GM21381 (cell line): ENCODE results near the gene NAA50.

Experiments
- ATAC-seq: cut with Tn5 transposase; IDR thresholded peaks from one replicate; pipeline ENCODE4 v1.9.1; 2021; ENCODE audit warnings: mild to moderate bottlenecking, moderate library complexity; ENCODE audit not compliant: unreplicated experiment

The NAA50 gene

GRCh38 chr3:113743006-113743630, 2.9 kb downstream of the NAA50 start:
- no peak for ATAC-seq

DNA sequence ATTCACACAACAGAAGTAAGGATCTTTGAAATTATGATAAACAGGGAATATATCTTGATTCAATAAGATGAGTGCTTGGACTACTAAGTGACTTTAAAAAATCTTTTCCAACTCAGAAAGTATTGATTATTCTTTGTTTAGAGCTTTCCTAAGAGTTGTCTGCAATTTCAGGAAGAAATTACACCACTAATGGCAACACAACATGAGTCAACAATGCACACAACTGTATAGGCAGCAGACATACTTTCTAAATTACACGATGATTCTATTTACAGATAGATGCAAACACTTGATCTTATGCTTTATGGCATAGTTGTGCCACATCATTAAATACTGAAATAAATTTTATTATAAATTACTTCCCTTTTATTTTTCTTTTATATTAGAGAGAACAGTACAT, 4.4 kb downstream of the NAA50 start:
- ATAC-seq = no peak

- ATAC-seq = no peak
Observed at GRCh38 chr3:113741086-113741485, 5.0 kb downstream of the NAA50 start.

- ATAC-seq = no peak
Observed at GRCh38 chr3:113736548-113737089, 9.4 kb downstream of the NAA50 start.

DNA sequence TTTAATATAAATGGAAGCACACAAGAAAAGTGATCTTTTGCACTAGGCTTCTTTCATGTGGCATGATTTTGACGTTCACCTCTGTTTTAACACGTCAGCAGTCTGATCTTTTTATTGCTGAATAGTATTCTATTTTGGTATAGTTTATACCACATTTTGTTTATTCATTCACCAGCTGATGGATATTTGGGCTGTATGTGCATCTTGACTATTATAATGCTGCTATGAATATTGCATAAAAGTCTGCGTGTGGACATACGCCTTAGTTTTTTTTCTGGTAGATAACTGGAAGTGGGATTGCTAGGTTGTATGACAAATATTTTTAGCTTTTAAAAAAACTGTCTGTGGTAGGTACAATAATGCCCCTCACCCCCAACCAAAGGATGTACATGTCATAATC, 14.4 kb downstream of the NAA50 start:
- no peak for ATAC-seq

GRCh38 chr3:113730550-113730949, 15.5 kb downstream of the NAA50 start:
- ATAC-seq = no peak

GRCh38 chr3:113728661-113729060, 17.4 kb downstream of the NAA50 start:
- no peak for ATAC-seq

DNA sequence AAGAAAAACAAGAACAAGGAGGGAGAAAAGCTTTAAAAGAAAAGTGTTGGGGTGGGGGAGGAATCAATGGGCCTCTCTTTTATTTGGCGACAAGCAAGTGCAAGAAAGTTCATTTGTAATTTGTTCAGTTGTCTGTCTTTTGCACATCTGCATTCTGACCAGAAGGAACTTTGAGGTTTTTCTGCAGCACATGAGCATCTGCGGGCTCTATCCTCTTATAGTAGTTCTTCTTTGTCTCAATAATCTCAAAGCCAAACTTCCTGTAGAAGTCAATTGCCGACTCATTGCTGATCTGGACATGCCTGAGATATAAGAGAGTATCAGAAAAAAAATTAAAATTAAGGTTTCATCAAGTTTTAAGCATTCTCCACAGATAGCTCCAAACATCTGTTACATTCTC, 24.4 kb downstream of the NAA50 start:
- no peak for ATAC-seq

DNA sequence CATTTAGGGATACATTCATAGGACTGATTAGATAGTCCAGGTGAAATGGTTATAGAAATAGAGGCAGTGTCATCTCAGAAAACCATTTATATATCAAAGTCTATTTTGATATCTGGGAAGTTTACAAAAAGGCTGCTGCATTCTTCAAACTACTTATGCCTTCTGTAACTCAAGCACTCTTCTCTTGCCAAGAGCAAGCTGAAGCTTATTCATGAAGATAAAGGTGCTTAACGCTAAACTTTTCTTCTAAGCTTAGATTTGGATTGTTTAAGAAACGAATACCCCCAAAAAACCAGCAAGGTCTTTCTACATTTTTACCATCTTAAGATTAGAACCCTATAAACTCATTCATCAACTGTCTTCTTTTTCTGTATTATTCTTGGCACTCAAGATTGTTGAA, 26.3 kb downstream of the NAA50 start:
- no peak for ATAC-seq

DNA sequence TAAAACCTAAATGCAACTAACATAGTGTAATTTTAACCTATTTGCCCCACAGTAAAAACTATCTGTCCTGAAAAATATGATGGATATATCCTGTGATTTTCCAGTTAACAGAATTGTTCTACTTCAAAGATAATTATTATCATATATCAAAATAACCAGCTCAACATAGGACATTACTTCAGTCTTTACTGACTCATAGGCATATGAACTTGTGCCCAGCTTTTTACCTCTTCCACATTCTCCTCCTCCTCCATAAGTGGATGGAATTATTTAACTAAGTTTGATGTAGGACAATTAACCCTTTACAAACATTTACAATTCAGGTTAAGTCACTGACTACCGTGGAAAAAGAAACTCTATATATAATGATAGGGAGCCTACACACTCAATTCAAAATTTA, 26.8 kb downstream of the NAA50 start:
- no peak for ATAC-seq

DNA sequence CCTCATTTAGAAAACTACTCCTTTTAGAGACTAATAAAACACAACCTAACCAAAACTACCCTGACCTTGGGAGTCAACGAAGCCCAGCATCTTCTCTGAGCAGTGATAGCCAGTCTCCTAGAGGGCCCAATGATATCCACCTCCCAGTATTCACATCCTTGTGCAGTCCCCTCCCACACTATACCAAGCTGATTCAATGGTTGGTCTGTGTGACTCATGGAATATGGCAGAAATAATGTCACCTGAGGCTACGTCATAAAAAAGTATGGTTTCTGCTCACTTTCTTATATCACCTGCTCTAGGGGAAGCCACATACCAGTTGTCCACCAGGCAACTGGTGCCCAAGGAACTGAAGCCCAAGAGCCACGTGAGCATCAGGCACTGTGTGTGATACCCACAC, 28.2 kb downstream of the NAA50 start:
- no peak for ATAC-seq

- ATAC-seq = no peak
Observed at GRCh38 chr3:113717308-113717707, 28.7 kb downstream of the NAA50 start.

DNA sequence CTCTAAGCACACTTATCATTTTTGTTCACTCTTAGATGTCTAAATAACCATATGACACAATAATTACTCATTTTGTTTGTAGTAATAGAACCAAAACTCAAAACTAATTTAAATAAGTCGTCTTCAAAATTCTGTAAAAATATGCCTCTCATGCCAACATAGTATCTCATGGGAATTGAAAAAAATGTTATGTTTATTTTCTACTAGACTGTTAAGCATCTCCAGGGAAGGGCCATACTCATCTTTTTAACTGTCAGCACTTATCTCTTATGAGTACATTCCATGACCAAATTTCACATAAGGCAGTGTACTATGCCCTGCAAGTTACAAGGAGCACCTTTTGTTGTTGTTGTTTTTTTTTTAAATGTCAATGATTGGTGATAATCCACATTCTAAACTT, 31.3 kb downstream of the NAA50 start:
- ATAC-seq = no peak

GRCh38 chr3:113712129-113712528, 33.9 kb downstream of the NAA50 start:
- no peak for ATAC-seq

GRCh38 chr3:113707835-113708234, 38.2 kb downstream of the NAA50 start:
- no peak for ATAC-seq

GRCh38 chr3:113698956-113699355, 47.1 kb downstream of the NAA50 start:
- no peak for ATAC-seq

DNA sequence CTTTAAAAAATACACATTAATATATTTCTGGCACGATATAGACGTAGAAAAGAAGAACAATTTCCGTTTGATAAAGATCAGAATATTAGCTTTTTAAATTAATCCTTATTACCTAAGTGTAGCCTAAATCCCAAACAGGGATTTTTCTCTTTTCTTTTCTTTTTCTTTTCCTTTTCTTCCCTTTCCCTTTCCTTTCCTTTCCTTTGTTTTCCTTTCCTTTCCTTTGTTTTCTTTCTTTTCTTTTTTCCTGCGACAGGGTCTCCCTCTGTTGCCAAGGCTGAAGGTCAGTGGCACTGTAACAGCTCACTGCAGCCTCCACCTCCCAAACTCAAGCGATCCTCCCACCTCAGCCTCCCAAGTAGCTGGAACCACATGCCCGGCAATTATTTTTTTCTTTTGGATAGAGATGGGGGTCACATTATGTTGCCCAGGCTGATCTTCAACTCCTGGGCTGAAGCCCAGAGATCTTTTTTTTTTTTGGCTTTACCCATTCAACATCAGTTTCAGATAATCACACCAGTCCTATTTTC, 47.8 kb downstream of the NAA50 start:
- ATAC-seq = no peak

DNA sequence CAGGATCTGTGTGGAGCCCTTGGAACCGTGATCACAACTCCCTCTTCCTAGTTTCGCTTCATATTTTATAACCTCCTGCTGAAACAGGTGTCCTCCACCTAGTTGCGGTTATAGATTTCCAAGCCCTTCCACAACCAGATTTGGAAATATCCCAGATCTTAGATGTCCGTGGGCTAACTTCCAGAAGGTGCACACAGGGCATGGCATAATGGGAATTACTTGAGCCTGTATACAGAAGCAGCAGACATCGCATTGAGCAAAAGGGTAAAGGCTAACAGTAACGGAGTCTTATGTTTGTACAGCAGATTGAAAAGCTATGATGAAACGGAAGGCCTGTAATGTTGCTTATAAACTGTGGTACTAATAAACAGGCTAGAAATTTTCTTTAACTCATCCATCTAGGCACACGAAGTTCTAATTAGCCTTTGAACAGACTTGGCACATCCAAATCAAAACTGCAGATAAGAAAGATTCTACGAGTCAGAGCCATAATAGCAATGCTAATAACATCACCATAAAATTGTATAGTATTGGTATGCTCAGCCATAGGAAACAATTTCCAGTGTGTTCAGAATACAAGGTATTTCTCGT, 48.5 kb downstream of the NAA50 start:
- ATAC-seq = no peak

GRCh38 chr3:113696658-113697499, 49.2 kb downstream of the NAA50 start:
- peak; percentile 93 for ATAC-seq

GRCh38 chr3:113695786-113696645, 50.0 kb downstream of the NAA50 start, which contains the start of gene USF3:
TSS of gene USF3 (minus strand) at chr3:113696642. CDS start at chr3:113674878, 21,764 bp downstream.
- peak; percentile 63 for ATAC-seq

DNA sequence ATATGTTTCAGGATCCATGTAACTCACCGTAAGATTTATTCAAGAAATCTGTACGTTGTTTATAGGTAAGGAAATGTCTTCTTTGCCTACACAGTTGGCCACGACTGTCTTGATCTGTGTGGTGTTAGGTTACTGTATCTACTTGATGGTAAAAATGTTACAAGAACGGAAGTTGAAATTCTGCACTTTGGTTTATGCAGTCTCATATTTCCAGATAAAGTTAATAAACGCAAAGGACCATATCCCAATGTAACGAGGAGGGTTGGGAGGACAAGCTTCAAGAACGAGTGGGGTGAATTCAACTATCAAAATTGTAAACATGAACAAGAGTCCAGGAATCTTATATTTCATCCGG, 50.6 kb downstream of the NAA50 start:
- no peak for ATAC-seq
